Measurements from ENCODE around the gene NHLRC3.
"Not testable (repeated sequence)": the region's sequence is repeated elsewhere in the genome, so short reads cannot be mapped to it uniquely, and the experiment has no call there.

NHLRC3 gene, protein sequence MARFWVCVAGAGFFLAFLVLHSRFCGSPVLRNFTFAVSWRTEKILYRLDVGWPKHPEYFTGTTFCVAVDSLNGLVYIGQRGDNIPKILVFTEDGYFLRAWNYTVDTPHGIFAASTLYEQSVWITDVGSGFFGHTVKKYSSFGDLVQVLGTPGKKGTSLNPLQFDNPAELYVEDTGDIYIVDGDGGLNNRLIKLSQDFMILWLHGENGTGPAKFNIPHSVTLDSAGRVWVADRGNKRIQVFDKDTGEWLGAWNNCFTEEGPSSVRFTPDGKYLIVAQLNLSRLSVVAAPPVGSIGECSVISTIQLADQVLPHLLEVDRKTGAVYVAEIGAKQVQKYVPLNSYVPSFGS

DNA sequence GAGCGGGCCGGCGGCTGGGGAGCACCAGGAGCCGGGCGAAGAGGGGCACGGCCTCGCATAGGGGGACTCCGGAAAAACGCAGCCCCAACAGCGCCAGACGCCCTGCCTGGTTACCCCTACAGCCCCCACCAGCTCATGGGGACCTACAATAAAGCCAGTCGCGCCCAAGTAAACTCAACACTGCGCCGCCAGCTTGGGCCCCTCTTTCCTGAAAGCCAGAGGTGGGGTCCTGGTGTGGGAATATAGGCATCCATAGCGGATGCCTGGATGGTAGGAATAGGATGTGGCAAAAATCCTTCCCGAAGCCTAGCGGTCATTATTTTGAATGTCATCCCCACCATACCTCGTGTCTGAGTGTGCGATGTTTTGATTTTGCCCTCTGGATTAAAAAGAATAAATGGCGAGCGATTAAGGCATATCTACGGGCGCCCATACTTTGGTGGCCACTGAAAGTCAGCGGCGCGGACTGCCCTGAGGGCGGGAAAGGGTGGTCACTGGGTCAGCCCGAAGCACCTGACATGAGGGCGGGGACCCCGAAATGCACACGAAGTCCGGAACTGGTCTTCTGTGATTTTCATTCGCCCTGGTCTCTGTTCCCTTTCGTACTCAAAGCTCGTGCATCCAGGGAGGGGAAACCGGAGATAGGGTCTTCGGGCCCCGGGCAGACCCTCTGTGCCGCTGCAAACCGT is at the start of gene NHLRC3, which contains the start of gene PROSER1:
TSS of gene NHLRC3 (plus strand) at position 577 of the 689 bp plus-strand sequence. CDS start 184 bp downstream, outside the sequence.
TSS of gene PROSER1 (minus strand) at position 210 of the 689 bp plus-strand sequence. CDS start 847 bp downstream, outside the sequence.
- DNase-seq = peak; percentile 97

DNA sequence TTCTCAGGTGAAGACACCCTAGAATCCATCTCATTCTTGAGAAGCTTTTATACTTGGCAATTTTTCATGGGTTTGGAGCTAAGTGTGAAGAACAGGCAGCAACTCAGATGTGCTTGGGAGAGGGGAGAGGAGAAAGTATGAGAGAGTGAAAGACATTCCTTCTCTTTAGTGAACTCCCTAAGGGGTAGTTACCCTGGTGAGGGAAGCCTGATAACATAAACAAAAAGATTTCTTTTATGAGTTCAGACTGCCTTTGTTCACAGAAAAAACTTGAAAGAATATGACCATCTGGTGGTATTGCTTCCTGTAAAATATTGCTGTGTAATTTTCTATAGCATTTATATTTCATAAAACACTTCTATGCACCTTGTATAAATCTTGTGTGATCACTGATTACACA is 47.6 kb upstream of the NHLRC3 start, which contains the start of gene STOML3:
TSS of gene STOML3 (minus strand) at position 139 of the 400 bp plus-strand sequence. CDS start at position 29, 110 bp downstream.
- no peak for DNase-seq

DNA sequence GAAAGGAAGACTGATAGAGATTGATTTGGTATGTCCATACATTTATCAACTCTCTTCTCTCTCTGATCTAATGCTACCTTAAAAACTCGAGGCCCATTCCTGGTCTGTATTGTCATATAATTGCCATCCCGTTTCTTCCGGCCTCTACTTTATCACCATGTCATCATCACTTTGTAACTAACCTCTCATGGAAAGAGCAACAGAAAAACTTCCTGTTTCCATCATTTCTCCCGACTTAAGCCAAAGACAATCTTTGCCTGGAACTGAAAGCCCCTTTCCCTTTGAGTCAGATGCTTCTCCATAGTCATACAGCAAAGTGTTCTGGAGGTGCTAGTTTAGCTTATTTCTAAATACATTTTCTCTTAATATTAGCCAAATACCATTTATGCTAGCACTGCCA is 44.9 kb upstream of the NHLRC3 start:
- DNase-seq = no peak

DNA sequence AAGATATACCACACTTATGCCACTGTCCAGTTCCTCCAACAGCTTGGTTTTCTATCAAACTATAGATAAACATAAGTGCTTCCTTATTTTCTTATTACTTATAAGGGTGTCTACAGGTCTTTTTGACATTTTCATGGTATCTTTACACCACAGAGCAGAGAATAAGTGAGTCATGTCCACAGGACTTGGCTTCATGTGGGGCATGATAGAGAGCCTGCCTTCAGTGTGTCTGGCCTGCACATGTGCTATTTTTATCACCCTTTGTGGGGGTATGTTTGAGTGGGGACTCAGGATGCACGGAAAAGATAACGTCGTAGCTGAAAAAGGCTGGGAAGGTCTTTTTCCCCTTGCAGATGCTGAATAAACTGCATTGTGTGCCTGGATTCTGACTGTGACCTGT is 39.5 kb upstream of the NHLRC3 start:
- no peak for DNase-seq

DNA sequence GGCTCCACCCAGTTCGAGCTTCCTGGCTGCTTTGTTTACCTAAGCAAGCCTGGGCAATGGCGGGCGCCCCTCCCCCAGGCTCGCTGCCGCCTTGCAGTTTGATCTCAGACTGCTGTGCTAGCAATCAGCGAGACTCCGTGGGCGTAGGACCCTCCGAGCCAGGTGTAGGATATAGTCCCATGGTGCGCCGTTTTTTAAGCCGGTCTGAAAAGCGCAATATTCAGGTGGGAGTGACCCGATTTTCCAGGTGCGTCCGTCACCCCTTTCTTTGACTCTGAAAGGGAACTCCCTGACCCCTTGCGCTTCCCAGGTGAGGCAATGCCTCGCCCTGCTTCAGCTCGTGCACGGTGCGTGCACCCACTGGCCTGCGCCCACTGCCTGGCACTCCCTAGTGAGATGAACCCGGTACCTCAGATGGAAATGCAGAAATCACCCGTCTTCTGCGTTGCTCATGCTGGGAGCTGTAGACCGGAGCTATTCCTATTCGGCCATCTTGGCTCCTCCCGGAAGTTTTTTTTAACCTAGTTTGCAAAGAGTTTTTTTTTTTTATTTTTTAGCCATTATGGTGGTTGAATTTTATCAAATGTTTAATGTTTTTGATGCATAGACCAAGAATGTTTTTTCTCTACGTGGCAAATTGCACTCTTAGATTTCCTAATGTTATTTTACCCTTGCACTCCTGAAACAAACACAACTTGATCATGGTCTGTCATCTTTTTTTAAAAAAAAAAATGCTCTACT is 31.7 kb upstream of the NHLRC3 start:
- not testable (repeated sequence) for DNase-seq

DNA sequence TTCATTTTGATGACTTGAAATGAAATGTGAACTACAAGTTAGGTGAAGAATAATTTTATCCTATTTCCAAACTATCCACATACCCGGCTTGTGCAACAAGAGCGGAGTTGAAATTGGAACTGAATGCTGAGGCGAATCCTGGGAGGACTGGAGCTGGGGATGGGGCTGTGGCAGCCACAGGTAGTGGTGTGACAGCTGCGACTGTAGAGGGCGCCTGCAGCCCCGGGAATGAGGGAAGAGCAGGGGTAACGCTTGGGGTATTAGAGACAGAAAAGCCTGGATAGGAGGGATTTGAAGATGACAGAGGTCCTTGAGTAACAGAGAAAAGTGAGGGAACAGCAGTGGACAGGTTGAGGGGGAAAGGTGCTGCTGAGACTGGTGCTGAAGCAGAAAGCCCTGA is 25.6 kb upstream of the NHLRC3 start:
- DNase-seq = no peak

DNA sequence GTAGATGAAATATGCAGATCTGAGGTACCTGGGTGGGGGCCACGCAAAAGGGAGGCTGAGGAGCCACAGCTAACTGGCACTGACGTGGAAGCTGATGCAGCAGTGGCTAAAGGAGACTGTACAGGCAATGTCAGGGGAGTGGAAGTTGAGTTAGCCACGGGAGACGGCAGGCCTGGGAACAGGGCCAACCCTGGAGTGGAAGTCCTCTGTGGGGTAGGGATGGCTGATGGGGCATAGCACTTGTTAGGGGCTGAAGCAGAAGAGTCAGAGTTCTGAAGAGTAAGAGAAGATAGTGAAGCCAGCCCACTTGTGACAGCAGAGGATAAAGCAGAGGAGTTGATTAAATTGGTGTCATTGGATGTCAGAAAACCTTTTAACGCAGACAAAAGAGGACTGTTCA is 24.8 kb upstream of the NHLRC3 start:
- DNase-seq = no peak

DNA sequence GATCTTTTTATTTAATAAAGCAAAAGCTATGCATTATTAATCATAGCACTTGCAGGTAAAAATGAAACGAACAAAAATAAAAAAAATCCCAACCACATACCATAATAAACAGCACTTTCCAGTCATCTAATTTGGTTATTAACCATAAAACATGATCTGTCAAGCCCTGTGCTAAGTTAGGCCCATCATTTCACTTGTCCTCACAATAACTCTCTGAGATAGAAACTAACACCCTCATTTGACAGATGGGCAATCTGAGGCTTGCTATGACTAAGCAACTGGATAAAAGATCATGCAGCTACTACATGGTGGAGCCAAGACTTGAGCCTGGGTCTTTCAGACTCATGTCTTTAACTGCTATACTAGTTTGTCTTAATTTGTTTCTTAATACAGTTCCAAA is 22.2 kb upstream of the NHLRC3 start:
- DNase-seq = no peak

DNA sequence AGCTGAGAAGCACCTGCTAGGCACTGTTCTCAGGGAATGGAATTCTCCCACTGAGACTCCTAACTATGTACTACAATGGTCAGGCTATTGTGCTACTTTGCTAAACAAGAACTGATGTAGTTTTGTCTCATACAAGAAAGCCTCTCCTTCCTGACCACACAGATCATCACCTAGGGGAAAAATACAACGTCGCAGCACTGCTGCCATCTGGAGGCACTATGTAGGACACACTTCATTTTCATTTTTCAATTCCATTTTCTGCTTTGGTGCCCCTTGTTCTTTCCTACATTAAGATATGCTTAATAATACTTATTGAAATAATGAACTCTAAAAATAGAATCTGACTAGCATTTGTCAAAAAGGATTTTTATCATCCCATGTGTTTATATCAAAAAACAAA is 21.5 kb upstream of the NHLRC3 start:
- peak; percentile 18 for DNase-seq

DNA sequence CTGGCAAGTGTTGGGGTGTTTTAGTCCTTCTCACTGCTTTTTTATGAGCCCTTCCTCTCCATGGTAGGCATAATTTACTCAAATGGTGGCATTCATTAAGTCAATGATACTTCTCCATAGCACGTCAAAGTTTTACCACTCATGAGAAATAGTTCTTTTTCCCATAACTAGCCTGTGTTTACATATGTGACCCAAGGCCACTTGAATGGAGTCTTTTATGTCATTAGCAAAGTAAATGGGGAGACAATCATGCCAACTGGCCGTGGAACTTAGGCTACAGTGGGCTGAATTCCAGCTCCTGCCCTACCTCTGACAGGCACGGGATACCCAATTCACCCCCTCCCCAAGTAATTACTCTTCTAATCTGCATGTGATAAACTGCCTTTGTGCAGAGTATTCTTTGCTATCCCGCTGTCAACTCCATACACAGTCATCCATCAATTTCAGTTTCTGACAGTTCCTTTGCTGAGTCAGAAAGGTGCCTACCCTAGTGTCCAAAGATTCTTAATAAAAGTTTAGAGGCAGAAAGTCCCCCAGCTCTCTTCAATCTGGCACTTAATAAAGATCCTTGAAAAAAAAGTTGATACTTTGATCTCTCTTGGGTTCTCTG is 17.3 kb upstream of the NHLRC3 start:
- DNase-seq = no peak

DNA sequence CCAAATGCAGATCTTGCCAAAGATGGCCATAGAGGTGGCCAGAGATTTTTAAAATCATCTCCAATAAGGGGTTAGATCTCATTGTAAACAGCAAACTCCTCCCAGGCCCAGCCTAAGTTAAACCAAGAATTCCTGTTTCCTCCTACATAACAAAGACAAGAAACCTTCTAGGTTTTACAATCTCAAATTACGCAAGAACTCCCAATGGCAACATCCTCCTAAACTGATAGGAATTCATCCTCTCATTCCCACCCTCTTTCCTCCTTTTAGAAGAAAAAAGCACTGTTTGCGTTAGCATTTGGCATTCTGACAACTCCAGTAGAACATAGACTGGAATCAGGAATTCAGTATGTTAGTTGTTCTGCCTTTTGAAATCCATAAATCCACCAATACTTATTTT is 14.9 kb upstream of the NHLRC3 start:
- DNase-seq = no peak

DNA sequence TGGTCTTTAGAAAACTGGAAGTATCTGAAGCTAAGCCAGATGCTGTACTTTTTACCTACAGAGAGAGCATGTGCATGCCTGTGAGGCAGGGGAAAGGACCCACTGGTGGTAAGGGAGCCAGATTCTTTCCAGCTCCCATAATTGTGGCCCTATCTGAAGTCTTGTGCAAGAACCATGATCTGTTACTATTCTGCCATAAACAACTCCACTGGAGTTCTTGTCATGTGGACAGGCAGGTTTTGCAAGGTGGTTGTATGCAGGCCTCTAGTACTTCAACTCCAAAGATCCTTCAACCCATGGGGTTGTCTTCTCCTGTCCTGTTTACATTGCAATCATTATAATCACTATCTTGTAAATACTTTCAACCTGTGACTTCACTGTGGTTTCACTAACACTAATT is 14.5 kb upstream of the NHLRC3 start:
- DNase-seq = no peak

DNA sequence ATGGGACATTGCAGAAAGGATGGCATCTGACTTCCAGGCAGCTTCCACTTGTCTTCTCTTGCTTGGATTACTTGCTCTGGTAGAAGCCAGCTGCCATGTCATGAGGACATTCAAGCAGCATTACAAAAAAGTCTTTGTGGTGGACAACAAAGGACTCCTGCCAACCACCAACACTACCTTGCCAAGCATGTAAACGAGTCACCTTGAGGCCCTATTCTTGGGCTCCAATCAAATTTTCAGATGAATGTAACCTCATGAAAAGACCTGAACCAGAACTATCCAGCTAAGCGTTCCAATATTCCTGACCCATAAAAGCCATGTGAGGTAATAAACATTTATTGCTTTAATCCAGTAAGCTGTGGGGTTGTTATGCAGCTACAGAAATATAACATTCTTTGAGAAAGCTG is 12.8 kb upstream of the NHLRC3 start:
- DNase-seq = no peak

DNA sequence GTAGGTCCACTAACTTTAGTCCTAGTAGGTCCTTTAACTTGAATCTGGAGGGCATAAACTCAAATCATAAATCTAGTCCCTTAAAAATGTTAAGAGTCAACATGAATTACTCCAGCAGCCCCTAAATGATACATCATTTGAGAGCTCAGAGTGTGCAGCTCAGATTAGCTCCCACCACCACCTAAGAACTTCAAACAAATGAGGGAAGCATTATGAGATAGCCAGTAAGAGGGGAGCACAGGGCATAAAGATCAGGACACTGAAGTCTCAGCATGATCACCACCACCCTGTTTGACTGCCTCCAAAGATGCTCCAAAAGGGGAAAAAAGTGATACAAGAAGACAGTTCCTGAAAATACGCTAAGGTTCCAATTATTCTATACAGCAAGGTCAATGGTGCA is 6.1 kb upstream of the NHLRC3 start:
- no peak for DNase-seq

DNA sequence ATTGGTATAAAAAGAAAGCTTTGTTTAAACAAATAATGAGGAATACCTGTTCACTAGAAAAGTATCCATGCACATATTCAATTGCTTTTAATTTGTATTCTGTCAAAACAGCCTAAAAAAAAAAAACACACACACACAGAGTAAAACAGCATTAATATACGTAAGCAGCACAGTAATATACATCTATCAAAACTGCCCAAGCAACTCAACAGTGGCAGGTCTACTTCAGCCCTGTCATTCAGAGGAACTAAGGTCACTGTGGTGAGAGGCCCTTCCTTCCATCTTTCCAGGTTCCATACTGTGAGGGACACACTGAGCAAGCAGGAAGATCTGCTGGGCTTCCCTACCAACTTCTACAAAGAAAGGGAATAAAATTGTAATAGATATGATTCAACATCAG is 4.2 kb upstream of the NHLRC3 start:
- DNase-seq = peak; percentile 10

DNA sequence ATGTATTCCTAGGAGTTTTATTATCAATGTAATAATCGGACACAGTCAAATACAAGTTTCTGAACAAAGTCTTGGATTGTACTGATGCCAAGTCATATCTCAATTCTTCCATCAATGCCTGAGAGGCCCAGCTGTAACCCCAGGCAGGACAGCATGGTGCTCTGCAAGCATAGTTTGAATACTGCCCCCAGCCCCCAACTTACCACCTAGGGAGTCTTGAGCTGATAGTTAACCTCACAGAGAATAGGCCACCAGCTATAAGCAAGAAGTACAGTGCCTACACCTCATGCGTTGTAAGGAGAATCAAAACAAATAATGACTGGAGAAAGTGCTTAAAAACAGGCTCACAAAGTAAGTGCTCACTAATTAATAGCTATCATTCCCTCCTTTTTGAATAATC is 3.1 kb upstream of the NHLRC3 start:
- DNase-seq = no peak

DNA sequence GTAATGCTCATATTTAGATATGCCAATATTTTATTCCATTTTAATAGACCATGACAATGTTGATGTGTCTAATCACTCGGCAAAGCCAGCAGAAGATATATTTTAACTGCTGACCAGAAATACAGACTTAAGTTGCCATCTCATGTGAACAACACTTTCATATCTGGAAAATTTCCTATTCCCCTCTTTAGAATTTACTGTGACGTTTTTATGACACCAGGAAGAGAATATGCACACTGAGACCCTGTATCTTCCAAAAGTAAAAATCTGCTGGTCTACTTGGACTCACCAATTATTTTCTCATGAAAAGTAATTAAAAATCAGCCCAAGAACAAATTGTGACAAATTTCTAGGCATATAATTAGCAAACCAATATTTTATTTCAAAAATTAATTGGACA is 2.5 kb upstream of the NHLRC3 start:
- DNase-seq = no peak

DNA sequence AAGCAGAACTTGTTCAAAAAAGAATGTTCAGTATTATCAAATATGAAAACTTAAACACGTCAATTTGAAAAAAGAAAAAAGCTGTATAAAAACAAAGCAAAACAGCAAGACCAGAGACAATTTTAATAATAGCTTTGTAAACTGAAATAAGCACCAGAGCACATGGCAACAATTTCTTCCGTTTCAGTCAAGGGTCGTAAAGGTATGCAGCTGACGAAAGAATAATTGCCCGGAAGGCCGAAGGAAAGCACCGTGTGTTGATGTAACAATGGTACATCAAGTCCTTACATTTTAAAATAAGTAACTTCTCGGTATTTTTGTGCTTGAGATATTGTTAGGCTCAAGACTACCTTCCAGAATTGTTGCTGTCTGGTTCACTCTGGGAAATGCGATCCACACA is 2.0 kb upstream of the NHLRC3 start:
- peak; percentile 49 for DNase-seq

DNA sequence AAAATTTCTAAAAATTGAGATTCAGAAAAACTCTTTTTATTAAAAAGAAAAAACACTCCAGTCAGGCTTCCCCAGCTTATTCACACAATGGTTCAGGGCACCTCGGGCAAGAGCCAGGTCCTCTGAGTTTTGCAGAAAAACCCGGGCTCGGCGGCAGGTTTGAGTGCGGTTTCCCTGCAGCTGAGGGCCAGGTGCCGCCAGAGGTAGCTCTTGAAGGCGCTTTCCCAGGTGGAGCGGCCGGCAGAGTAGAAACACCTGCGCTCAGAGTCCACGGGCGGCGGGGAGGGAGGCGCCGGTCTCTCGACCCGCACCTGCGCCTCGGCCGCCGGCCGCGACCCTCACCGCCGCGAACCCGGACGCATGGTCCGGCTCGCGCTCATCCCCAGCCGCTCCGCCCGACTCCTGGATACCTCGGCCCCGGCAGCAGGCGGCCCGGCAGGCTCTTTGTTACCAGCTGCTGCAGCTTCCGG is 811 bp upstream of the NHLRC3 start:
- peak; percentile 80 for DNase-seq

DNA sequence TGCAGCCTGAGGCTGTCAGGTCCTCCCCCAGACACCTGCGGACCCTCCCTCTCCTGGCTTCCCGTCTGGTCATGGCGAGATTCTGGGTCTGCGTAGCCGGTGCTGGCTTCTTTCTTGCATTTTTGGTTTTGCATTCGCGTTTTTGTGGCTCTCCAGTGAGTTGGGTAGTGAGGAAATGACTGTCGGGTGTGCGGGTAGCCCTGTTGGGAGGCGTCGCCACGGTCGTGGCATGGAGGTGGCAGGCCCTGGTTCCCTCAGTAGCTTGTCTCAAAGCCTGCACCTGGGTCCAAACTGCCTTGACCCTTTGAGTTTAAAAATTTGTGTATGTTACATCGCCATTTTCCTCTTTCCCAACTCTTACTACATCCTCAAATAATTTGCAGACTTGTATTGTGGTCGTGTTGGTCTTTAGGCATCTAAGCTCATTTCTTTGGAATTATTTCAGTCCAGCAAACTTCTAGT is 344 bp downstream of the NHLRC3 start:
- no peak for DNase-seq

DNA sequence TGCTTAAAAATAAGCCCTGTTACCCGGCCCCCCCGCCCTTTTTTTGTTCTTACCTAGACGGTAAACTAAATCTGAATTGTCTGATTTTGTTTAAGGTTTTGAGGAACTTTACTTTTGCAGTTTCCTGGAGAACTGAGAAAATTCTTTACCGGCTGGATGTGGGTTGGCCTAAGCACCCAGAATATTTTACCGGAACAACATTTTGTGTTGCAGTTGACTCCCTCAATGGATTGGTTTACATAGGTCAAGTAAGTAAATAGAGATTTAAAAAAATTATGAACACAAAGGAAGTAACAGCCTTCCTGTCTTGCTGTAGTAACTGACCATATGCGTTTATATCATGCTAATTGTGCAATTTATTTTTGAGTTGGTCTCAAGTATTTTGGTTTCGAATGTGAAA is 785 bp downstream of the NHLRC3 start:
- DNase-seq = no peak

DNA sequence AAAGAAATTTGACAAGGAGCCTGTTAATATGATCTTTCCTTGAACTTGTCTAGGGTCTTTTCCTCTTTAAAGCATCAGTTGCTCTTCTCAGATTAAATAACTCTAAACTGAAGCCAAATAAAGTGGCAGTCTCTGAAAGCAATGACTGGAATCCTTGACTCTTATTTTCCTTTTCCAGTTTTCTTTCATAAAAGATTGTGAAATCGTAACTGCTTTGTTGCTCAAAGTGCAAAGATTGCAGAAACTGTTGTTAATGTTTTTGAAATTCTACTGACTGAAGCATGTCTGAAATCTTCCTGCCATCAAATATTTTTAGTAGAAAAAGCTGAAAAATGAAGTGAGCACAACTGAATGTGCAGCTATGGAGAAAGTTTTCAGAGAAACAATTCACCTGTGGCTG is 1.9 kb downstream of the NHLRC3 start:
- no peak for DNase-seq

DNA sequence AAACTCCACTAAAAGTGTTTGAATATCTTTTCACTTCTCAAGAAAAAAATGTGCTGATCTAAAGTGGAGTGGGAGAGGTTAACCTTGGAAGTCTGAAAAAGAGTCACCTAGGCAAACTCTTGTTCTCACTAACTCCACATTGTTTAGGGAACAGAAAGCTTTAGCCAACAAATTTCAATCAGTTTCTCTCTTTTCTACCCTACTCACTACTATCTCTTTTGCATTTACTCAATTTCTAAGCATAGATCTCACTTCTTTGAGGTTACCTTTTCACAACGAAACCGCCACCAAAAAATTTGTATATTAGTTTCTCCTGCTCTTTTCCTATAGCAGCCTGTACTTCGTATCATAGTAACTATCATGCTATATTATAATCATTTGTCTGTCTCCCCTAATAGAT is 6.3 kb downstream of the NHLRC3 start:
- no peak for DNase-seq
